DMS114 treated with DMSO at 0.1 percent for 48 hours (cell line): ENCODE measurements around the gene BSCL2.
"Not testable (repeated sequence)": the region's sequence is repeated elsewhere in the genome, so short reads cannot be mapped to it uniquely, and the experiment has no call there.

Experiments used
- DNase-seq: peaks from one replicate; lab custom pipeline; 2025; ENCODE audit not compliant: unreplicated experiment; lab: John Stamatoyannopoulos, UW

The BSCL2 gene

DNA sequence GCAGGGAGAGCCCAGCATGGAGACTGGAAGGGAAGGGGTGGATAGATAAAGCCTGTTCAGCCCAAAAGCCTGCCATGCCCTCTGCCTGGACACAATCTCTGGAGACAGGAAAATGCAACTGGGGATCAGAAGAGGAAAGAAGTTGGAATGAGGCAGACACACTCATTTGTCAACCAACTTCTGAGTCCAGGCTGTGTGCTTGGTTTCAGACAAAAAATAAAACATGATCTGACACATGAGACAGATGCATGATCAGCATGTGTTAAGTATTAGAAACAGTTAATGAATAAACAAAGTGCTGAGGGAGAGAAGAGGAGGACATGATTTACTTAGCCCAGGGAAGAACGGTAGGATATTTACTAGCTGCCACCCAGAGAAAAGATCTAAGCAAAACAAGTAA, 18.7 kb downstream of the BSCL2 start:
- no peak for DNase-seq

DNA sequence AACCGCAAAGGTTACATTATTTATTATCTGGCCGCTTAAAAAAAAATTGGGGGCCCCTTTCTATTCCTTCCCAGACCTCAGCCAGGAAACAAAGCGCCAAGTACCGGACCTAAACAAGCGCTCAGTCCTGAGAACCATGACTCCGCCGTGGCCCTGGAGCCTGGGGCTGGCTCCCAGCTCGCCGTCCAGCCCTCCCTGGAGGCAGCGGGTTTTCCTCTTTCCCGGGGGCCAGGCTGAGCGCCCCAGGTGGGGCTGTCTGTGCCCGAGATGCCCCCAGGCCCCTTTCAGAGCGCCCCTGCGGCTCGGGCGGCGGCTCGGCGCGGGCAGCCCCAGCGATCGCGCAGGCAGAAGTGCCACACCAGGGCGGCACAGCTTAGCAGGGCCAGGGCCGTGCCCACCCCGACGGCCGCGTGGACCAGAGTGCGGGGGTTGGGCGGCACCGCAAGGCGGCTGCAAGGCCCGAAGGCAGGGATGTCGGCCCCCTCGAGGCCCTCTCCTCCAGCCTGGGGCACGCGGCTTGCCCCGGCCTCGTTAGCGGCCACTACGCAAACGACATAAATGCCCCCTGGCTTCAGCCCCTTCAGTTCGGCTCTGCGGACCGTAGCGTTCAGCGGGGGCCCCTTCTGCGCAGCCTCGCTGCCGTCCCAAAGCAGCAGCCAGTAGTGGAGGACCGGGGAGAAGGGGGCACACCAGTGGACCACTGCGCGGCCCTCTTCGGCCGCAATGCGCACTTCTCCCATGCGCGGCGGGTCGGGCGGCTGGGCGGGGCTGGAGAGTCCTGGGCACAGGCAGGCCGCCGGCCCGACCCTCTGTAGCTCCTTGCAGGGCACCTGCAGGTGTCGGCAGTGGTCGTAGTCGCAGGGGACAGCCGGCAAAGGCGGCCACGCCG, 19.5 kb downstream of the BSCL2 start:
- no peak for DNase-seq

DNA sequence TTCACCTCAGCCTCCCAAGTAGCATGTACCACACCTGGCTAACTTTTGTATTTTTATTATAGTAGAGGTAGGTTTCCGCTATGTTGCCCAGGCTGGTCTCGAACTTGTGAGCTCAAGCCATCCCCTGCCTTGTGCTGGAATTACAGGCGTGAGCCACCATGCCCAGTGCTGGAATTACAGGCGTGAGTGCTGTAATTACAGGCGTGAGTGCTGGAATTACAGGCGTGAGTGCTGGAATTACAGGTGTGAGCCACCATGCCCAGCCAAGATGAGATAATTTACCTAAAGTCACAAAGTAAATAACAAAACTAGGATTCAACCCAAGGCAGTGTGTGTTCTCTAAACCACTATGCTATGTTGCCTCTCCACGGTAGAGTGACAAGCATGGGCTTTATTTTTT, 24.7 kb downstream of the BSCL2 start:
- DNase-seq, result no peak

DNA sequence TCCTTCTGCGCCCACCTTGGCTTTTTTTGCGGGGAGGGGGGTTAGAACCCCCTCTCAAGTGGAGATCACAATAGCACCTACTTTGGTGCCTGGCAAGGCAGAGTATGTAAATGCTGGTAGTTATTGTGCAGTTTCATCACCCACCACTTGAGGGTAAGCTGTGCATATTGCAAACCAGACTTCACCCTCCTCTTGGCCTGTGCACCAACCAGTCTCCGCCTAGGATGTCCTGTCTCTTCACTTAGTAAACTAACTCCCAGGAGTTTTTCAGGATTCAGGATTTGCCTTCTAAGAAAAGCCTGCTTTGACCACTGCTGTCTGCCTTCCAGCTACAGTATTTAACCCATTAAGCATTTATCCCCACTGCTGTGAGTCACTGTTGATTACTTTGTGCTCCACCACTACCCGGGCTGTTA, 26.4 kb downstream of the BSCL2 start:
- DNase-seq, result peak; percentile 83

DNA sequence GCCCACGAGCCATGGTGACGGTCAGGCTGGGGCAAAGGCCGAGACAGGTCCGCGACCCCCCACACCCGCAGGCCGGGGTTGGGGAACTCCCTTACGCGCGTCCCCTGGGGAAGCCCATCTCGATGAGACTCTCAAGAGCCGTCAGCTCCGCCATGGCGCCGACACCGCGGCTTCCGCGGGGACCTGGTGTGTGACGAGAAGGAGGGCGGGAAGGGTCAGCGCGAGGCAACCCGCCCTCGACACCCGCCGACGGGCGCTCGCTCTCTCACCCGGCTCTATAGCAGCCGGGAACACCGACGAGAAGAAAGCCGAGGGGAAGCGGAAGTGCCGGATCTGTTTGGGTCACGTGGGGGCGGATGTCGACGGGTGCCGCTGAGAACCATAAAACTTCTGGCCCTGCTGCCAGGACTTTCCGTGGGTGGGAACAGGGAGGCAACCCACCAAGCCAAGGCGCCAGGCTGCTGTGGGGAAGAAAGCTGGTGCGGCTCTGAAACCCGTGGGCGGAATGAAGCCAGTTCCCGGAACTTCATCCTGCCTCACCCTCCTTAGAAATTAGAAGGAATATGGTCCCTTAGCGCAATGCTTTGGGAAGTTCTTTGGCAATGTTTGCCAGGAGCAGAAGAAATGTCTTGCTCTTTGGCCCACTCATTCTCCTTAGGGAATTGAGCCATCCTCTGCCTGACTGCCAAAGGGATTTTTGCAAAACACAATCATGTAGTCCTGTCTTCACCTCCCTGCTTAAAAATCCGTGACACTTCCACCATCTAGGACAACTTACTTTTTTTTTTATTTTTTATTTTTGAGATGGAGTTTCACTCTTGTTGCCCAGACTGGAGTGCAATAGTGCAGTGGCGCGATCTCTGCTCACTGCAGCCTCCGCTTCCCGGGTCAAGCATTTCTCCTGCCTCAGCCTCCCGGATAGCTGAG, 28.2 kb downstream of the BSCL2 start, which contains the start of gene UBXN1:
UBXN1 (minus strand) TSS at position 304 of the 927 bp plus-strand sequence; CDS start at position 154, 150 bp downstream.
- peak; percentile 87 for DNase-seq

DNA sequence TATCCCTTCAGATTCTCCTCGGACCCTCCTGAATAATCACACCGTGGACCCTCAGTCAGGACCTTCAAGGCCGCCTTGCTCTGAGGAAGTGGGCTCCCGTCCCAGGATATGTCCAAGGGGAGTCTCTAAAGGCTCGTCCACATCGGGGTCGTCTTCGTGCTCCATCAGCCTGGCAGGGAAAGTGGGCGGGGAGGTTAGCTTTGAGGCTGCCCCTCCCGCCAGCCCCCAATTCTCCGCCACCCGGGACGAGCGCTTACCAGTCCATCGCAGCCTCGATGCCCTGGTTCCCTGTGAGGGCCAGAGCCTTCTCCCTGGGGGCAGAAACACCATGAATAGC, 28.8 kb downstream of the BSCL2 start:
- DNase-seq, result no peak

DNA sequence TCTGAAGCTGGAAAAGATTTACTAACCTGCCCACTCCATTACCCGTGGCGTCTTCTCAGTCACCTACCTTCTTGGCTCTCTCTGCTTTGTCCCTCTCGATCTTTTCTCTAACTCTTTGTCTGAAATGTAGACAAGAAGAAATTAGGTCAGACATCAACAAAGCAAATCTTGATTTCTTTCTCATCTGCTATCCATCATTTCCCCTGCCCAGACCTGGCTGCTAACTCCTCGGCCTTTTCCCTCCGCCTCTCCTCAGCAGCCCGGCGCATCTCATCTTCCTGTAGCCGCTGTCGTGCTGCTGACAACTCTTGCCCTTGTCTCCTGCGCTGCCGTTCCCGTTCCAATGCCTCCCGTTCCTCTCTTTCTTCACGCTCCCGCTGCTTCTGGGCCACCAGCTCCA, 29.5 kb downstream of the BSCL2 start:
- DNase-seq, result no peak

DNA sequence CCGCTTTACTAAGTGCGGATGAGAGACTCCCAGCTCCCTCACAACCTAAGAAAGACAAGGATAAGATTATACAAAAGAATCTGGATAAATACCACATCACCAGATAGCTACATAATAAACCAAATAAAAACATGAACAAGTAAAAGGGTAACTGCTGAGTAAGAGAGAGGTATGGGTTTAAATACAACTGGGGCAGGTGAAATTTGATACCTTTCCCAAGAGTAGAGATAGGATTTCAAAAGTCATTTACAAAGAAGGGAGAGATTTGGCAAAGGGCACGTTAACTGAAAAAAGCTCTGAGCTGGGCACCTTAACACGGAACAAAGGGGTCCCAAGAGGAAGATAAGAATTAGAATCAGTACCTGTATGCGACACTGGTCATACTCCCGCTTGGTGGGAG, 30.1 kb downstream of the BSCL2 start:
- no peak for DNase-seq

DNA sequence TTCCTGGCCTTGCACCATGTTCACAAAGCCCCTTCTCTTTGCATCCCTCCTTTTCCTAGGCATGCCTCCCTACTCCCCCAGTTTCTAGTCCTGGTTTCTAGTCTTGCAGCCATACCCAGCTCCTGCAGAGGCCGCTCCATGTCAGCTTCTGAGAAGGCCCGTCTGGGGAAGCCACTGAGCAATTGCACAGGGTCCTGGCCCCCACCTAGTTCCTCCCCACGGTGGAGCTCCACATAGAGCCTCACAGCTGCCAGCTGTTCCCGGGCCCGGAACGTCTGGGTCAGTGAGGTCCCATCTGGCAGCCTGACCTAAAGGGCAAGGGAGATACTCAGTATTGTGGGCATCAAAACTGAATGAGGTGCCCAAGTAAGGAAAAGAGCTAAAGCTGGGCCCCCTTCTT, 30.5 kb downstream of the BSCL2 start:
- DNase-seq, result no peak

DNA sequence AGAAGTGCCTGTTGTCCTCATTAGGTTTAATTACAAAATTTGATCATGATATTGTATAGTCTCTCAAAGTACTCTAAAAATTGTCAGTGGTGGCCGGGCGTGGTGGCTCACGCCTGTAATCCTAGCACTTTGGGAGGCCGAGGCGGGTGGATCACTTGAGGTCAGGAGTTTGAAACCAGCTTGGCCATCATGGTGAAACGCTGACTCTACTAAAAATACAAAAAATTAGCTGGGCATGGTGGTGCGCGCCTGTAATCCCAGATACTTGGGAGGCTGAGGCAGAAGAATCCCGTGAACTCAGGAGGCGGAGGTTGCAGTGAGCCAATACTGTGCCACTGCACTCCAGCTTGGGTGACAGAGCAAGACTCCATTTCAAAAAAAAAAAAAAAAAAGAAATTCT, 31.8 kb downstream of the BSCL2 start:
- not testable (repeated sequence) for DNase-seq

DNA sequence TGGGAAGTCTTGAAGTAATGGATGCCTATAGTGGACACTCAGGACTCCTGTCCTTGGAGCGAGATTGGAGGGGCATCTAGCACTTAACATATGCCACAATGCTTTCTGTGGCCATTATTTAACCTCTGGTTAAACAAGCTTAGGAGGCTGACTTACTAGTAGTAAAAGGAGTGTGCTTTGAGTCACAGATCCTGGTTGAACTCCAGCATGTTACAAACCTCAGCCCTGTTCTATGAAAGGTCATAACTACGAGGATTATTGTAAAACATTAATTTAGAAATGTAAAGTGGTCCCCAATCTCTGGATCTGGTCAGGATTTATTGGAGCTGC, 34.1 kb downstream of the BSCL2 start:
- no peak for DNase-seq

DNA sequence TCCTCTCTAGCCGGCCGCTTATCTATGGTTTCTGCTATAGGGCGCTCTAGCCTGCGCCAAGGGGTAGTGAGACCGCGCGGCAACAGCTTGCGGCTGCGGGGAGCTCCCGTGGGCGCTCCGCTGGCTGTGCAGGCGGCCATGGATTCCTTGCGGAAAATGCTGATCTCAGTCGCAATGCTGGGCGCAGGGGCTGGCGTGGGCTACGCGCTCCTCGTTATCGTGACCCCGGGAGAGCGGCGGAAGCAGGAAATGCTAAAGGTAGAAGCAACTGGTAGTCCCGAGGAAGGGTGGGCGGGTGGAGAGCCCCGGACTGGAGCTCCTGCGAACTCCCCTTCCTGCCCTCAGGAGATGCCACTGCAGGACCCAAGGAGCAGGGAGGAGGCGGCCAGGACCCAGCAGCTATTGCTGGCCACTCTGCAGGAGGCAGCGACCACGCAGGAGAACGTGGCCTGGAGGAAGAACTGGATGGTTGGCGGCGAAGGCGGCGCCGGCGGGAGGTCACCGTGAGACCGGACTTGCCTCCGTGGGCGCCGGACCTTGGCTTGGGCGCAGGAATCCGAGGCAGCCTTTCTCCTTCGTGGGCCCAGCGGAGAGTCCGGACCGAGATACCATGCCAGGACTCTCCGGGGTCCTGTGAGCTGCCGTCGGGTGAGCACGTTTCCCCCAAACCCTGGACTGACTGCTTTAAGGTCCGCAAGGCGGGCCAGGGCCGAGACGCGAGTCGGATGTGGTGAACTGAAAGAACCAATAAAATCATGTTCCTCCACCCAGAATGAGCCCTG, 35.4 kb downstream of the BSCL2 start, which contains the start of the genes LBHD1 and UQCC3:
LBHD1 (minus strand) TSS at position 660 of the 782 bp plus-strand sequence. CDS start 2,236 bp downstream, outside the sequence.
UQCC3 (plus strand) TSS at position 66 of the 782 bp plus-strand sequence; CDS start at position 139, 73 bp downstream.
- DNase-seq, result peak; percentile 80

DNA sequence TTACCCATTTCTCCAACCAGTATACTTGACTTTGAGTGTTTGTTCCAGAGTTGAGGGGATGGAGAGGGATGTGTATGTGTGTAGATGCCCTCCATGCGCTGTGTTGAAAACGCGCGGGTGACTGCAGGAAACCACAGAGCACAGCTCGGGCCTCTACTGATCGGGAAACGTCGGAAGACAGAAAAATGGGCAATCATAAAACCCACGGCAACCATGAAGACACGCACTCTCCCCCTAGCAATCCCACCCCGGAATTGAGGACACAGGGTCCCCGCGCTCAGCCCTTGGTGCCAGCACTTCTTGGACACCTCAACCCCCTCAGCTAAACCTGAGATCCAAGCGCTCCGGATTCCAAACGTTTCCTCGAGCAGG, 36.0 kb downstream of the BSCL2 start:
- peak; percentile 82 for DNase-seq

DNA sequence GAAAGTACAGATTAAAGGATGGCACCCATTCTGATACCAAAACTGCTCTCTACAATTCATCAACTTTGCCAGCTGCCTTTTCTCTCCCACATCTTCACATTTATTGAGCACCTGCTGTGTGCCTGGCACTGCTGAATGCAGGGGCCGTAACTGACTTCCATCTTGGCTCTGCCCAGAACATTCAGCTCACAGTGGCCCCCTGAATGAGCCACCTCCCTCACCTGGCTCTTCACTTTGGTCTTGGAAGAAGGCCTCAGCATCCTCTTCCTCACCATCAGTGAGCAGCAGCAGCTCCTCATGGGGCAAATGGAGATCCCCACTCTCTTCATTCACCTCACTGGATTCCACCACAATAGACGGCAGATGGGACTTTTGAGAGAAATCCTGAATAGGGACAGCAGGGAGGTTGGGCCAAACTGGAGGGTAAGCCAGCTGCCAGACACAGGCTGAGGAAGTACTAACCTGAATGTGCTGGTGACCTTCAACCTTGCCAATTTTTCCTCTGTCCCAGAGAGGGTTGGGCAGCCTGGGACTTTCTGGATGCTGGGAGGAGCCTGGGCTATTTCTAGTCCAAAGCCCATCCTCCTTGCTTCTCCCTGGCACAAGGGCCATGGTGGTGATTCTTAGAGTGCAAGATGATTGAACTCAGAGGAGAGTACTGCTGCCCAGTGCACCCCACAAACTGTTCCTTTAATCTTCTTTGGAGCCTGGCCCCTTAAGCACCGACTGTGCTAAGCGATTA, 37.6 kb downstream of the BSCL2 start:
- DNase-seq, result no peak

DNA sequence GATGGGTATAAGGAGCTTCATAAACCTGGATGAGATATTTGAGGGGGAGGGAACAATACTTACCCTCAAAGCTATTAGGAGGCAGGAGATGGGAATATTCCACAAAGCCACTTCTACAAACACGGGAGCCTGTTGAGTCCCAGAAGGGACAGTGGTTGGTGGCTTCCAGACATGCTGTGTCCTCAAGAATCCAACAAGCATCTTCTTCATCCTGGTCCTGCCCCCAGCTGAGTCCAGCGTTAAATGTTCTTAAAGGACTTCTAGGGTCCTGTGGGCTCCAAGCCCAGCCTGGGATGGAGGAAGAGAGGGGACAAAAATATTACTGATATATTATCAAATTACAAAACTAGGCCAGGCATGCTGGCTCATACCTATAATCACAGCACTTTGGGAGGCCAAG, 39.8 kb downstream of the BSCL2 start:
- no peak for DNase-seq

DNA sequence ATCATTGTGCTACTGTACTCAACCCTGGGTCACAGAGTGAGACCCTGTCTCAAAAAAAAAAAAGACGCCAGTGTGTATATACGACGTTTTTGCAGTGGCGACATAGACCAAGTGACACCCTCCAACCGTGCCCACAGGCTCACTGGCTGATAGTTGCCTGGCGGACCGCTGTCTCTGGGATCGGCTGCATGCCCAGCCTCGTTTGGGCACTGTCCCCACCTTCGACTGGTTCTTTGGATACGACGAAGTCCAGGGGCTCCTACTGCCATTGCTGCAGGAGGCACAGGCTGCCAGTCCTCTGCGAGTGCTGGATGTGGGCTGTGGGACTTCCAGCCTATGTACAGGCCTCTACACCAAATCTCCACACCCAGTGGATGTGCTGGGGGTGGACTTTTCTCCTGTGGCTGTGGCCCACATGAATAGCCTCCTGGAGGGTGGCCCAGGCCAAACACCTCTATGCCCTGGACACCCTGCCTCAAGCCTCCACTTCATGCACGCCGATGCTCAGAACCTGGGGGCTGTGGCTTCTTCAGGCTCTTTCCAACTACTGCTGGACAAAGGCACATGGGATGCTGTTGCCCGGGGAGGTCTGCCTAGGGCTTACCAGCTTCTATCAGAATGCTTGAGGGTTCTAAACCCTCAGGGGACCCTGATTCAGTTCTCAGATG, 40.8 kb downstream of the BSCL2 start:
- DNase-seq, result no peak

DNA sequence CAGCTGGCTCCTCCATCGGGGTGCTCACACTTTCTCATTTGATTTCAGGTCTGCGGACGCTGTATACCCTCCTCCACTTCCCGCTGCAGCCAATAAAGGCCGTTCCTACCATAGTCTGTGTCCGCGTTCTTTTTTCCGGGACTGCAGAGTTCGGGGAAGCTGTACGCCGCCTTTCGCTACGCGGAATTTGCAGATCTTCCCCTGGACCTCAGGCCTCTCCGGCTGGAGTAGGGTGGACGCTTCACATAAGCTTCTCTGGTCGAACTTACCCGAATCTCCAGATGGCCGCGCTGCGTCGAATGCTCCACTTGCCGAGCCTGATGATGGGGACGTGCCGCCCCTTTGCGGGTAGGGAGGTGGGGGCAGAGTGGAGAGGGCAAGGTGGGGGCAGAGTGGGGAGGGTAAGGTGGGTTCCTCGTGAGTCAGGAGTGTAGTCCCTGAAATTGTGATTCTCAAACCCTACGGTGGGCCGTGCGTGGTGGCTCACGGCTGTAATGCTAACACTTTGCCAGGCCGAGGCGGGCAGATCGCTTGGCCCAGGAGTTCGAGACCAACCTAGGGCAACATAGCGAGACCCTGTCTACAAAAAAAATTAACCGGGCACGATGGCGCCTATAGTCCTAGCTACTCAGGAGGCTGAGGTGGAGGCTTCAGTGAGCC, 41.5 kb downstream of the BSCL2 start:
- no peak for DNase-seq

DNA sequence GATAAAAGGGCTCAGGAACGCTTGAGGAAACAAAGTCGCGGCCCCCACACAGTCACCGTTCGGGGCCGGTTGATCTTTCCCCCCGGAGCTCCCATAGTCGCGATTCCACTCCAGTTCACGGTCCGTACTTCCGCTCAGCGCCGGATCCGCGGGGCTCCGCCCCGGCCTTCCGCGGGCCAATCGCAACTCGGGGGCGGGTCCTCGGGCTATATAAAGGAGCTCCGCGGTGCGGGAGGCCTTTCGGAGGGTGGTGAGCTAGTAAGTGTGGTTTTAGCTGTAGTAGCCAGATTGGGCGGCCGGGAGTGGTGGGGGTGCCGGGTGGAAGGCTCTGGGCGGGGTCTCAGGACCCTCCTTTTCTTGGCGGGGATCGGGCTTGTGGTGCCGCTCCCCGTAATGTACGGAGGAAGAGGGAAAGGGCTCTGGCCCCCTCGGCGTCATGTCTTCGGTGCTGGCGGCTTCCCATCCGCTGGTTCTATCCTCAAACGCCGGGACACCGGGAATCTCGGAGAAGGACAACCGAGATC, 42.1 kb downstream of the BSCL2 start, which contains the start of the genes C11orf98 and CSKMT:
C11orf98 (minus strand) TSS at position 136 of the 524 bp plus-strand sequence; CDS start at position 95, 41 bp downstream.
CSKMT (plus strand) TSS at position 238 of the 524 bp plus-strand sequence. CDS start 568 bp downstream, outside the sequence.
- DNase-seq, result peak; percentile 92
